GM18498 (cell line): ENCODE measurements around the gene NOP14.
"Not testable (repeated sequence)": the region's sequence is repeated elsewhere in the genome, so short reads cannot be mapped to it uniquely, and the experiment has no call there.

ENCODE experiments used
- ATAC-seq: cut with Tn5 transposase; IDR thresholded peaks from one replicate; pipeline ENCODE4 v1.9.1; 2021; ENCODE audit warnings: mild to moderate bottlenecking, moderate library complexity; ENCODE audit not compliant: unreplicated experiment

The NOP14 gene

GRCh38 chr4:2962614-2963174 is 512 bp downstream of the NOP14 start:
- ATAC-seq = peak; percentile 31

GRCh38 chr4:2961811-2962441 is 1.3 kb downstream of the NOP14 start:
- no peak for ATAC-seq

GRCh38 chr4:2961421-2961810 is 1.8 kb downstream of the NOP14 start:
- ATAC-seq = no peak

GRCh38 chr4:2960450-2960849 is 2.8 kb downstream of the NOP14 start:
- not testable (repeated sequence) for ATAC-seq

GRCh38 chr4:2958446-2958845 is 4.8 kb downstream of the NOP14 start:
- no peak for ATAC-seq

GRCh38 chr4:2955186-2956044 is 7.8 kb downstream of the NOP14 start:
- ATAC-seq = not testable (repeated sequence)

GRCh38 chr4:2954358-2955185 is 8.6 kb downstream of the NOP14 start:
- ATAC-seq = no peak

GRCh38 chr4:2953496-2953895 is 9.7 kb downstream of the NOP14 start:
- no peak for ATAC-seq

GRCh38 chr4:2950221-2950989 is 12.8 kb downstream of the NOP14 start:
- ATAC-seq = no peak

GRCh38 chr4:2949782-2950125 is 13.5 kb downstream of the NOP14 start:
- no peak for ATAC-seq

- ATAC-seq = no peak
Measured at GRCh38 chr4:2948895-2949781, 14.1 kb downstream of the NOP14 start.

- ATAC-seq = no peak
Measured at GRCh38 chr4:2947926-2948325, 15.3 kb downstream of the NOP14 start.

- ATAC-seq = no peak
Measured at GRCh38 chr4:2946812-2947600, 16.2 kb downstream of the NOP14 start.

GRCh38 chr4:2945619-2946604 is 17.3 kb downstream of the NOP14 start:
- not testable (repeated sequence) for ATAC-seq

GRCh38 chr4:2944586-2945526 is 18.4 kb downstream of the NOP14 start:
- ATAC-seq = no peak

GRCh38 chr4:2944091-2944482 is 19.1 kb downstream of the NOP14 start:
- ATAC-seq = no peak
